T-helper 22 cell (primary cell): ENCODE data around the gene RCC2.
"Not testable (repeated sequence)": the region's sequence is repeated elsewhere in the genome, so short reads cannot be mapped to it uniquely, and the experiment has no call there.

Source experiments
- DNase-seq: peaks from one replicate; pipeline ENCODE4 v3.0.0-alpha.2; 2020; ENCODE audit warnings: low read depth

The RCC2 gene

GRCh38 chr1:17419626-17420328 is 19.7 kb downstream of the RCC2 start:
- DNase-seq = peak; percentile 29

DNA sequence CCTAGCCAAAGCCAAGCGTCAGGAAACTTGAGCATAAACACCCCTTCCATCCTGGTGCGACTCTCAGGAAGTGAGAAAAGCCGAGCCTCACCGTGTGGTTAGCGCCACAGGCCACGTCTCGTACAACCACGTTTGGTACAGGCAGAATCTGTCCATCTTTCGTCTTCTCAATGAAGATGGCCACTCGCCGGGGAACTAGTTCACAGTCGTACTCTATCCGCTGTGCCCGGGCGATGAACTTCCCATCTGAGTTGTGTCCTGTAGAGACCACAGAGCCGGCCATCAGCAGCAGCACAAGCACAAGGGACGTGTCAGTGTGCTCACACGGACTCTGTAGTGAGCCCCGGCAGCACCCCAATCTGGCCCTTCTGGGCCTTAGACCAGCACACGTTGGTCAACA is 23.1 kb downstream of the RCC2 start:
- no peak for DNase-seq

DNA sequence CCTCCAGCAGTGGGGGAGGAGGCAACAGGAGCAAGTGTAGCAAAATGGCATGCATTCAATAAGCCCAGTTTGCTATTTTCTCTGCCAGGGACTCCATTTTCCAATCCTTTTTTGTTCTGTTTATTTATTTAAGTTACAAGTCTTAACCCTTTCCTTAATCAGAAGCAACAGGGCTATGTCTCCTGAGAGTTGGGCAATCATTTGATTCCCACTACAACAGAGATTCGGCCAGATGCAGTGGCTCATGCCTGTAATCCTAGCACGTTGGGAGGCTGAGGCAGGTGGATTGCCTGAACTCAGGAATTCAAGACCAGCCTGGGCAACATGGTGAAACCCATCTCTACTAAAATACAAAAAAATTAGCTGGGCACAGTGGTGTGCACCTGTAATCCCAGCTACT is 25.5 kb downstream of the RCC2 start:
- no peak for DNase-seq

- no peak for DNase-seq
Observed at GRCh38 chr1:17412093-17412870, 27.2 kb downstream of the RCC2 start.

- no peak for DNase-seq
Observed at GRCh38 chr1:17409391-17409811, 30.1 kb downstream of the RCC2 start.

DNA sequence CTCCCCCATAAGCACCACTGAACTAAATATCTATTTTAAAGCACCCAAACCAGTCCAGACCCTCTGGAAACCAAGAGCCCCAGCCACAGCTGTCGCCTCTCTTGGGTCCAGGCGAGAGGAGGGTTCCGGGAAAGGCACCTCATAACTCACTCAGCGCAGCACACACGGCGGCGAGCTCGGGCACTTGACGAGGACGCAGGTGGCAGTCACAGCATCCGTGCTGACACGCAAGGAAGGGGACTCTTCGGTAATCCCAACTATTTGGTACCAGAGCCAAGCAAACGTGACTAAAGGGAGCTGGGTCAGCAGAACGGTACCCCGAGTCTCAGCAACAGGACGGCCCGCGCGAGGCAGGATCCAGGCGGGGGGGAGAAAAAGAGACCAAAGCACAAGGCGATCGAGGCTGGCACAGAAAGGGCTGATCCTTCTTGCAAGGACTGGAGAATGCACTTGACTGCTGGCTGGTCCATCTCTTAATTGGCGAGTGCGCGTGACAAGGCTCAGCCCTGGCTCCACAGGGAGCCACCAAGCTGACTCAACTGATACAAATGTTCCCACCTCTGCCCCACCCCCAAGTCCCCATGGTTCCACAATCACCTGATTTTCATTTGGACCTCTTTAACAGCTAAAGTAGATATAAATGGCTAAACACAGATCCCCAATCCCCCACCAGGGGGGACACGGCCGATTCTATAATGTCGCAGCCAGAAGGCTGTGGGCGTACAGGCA is 31.5 kb downstream of the RCC2 start:
- not testable (repeated sequence) for DNase-seq

DNA sequence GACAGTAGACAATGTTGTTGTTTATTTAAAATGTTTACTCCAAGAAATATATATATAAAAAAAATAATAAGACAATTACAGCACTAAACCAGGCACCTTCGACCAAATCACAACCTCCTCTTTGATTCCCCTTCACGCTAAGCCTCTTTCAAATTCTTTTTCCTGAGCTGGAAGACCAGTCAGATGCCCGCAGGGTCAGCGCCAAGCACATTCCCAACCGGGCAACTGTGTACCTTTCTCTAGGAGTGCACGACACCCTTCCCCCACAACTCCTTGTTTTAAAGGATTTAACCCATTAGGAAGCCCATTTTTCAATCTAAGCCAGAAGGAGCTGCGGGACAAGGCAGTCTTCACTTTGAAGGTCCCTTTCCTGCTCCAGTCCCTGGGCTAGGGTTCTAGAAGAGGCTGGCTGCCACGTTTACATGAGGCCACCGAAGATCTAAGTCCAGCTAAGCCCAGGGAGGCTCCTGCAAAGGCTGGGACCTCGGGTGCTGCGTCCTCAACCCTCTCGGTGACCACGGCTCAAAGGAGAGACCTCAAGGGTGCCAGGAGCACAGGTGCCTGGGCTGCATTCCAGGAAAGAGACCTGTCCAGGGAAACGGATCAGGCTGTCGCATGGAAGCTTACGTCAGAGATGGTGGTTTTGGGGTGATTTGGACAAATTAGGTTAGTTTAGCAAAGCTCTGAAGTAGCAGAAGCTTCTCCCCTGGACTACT is 32.6 kb downstream of the RCC2 start:
- DNase-seq = not testable (repeated sequence)

DNA sequence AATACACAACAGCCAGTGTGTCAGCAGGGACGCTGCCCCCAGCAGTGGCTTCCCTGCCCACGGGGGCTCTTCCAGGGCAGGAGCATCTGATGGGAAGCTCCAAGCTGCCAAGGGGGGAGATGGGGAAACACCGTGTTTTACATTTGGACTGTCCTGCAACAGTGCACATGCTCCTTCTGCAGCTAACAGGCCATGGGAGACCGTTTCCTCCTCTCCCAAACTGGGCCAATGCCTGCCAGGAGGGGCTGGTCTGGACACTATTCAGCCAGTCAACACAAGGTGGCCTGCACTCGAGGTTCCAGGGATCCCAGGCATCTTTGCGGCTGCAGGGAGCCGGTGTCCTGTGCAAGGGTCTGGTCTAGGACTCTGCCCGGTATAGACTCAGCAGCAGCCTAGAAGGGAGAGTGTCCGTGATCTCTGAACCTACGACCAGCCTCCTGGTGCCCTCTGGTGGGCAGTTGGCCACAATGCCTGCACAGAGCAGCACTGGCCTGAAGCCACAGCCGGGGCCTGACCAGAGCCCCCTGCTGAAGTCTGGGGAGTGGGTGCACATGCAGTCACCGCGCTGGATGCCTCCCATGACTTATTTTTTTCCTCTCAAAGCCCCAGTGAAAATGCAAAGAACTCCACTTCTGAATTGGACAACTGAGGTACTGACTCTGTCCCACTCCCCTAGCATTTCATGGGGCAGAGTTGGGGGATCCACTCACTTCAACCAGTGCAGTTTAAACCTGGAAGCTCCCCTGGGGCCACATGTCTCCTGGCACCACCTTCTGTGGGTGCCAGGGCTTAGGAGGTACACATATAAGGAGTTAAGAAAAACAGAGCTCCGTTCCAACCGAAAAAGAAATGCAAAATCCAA is 33.3 kb downstream of the RCC2 start:
- no peak for DNase-seq

- DNase-seq = no peak
Observed at GRCh38 chr1:17404820-17405219, 34.7 kb downstream of the RCC2 start.

DNA sequence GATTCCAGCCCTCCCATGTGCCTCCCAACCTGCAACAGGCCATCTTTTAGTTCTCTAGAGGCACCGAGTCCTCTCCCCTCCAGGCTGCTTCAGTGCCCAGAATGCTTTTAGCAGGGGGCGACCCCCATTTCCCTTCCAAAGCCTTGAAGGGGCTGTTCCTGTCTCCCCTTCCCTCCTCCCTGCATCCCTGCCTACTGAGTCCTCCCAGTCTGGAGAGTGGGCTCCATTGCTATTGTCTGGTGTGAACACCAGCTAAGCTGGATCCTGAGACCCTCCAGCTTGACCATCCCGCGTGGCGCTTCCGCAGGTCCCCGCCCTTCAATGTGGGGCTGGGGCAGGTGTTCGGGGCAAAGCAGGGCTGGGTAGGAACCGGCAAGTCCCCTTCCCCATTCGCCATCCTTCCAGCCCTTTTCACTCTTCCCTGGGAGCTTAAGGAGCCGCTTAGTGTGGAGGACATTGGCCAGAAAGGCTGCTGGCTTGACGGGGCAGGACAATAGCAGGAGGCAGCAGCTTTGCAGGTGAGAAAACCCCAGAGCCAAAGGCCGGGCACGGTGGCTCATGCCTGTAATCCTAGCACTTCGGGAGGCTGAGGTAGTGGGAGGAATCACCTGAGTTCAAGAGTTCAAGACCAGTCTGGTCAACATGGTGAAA is 35.3 kb downstream of the RCC2 start:
- DNase-seq = no peak

DNA sequence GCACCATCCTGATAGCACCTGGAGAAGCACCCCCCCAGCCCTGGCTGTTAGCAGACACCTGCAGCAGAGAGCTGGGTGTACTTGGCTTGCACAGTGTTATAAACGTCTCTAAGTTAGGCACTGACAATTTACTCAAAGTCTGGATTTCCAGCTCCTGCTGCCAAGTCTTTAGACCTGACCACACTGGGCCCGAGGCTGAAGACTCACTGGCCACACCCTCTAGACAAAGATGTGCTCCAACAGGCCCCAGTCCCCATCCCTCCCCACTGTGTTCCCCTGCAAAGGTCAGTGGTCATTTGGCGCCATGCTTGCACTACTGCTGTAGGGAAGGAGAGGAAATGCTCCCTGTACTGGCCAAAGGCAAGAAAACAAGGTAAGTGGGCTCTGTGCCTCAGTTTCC is 36.4 kb downstream of the RCC2 start:
- no peak for DNase-seq

DNA sequence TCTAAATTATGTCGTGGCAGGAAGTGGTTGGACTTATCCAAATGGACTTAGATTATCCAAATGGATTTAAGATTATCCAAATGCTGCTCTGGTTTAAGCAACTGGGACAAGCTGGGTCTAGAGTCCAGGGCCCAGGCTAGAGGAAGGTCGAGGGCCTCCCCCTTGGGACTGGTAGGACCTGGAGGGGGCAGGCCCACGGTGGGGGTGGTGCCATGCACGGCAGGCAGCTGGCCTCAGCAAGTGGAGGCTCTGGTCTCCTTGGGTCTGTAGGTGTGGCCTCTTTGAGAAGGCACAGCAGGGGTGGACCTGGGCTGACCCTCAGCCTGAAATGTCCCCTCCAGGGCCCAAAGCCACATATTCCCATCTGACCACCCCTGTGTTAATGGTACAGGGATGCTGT is 37.6 kb downstream of the RCC2 start:
- DNase-seq = no peak

- DNase-seq = no peak
Observed at GRCh38 chr1:17400725-17401341, 38.6 kb downstream of the RCC2 start.

GRCh38 chr1:17397910-17398695 is 41.4 kb downstream of the RCC2 start:
- DNase-seq = no peak

DNA sequence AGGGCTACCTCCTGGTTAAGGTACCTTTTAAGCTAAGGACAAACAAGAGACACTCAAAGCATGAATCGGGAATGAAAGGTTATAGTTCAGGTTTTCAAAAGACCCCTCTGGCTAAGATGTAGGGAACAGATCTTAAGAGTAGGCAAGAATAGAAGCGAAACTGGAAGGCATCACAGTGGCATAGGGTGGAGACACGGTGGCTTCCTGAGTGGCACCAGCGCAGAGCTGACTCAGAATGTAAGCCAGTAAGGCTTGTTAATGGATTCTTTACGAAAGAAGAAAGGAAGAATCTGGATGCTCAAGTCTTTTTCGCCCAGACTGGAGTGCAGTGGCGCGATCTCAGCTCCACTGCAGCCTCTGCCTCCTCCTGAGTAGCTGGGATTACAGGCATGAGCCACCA is 46.2 kb downstream of the RCC2 start:
- no peak for DNase-seq

DNA sequence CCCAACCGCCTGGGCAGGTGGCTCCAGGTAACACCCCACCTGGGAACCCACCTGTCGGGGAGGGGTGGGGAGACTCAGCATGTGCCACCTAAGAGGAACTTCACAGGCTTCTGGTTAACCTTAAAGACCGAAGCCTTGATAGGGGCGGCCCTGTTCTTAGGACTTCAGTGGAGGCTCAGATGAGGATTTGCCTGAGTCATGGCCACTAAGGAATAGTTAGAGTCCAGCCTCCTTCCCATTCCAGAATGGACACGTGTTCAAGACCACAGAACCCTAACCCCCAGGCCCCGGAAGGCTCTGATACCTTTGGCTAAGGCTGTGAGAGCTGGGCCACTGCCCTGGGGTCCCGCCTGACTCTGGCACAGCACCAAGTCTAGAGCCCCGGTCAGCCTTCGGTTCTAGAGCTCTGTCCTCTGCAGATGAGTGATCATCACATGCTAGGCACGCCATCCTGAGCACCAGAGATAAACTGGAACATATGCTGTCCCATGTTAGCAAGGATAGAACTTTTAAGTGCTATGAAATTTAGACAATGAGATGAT is 47.2 kb downstream of the RCC2 start:
- DNase-seq = no peak

DNA sequence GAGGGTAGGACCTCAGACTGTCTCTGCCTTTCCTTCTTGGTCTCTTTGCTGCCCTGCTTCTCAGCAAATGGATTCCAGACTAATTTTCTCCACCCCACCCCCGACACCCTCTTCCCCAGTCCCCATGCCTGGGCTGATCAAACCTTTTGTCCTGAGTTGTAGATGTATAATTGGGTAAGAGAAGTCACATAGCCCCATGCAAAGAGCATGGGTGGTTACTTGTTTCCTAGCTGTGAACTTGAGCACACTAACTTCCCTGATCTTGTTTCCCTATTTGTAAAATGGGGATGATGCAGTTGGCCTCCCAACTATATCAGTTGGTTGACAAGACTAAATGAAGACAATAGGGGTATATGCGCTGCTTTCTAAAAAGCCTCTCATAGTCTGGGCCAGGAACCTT is 58.3 kb downstream of the RCC2 start:
- no peak for DNase-seq

DNA sequence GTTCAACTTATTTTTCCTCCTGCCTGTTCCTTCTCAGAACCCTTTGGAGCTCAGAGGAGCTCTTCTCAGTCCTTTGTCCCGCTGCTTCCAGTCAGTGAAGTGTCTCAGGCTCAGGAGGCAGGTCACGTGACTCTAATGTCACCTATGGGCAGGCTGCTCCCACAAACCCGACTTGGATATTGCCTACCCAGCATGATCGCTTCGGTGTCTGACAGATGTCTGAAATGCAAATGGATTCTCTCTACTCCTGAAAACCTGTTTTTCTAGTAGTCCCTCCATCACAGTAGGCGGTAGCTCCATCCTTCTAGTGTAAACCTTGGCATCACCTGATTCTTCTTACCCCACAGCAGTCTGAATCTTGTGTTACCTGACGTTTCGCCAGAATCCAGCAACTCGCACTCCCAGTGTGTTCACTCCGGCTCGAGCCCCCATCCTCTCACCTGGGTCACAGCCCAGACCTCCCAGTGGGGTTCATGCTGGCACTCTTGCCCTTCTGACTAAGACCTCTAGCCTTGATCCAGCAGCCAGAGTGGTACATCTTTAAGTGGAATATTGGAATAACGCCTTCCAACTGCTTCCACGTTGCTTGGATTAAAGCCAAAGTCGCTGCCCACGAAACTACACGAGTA is 62.0 kb downstream of the RCC2 start:
- DNase-seq = no peak

GRCh38 chr1:17375651-17376050 is 63.8 kb downstream of the RCC2 start:
- DNase-seq = no peak
